PFSK-1 (cell line): ENCODE data around the gene MVP.

Experiments used
- POLR2AphosphoS5 ChIP-seq: IDR thresholded peaks from 2 replicates; pipeline ENCODE4 v1.6.1; 2012; ENCODE audit warnings: low read depth, mild to moderate bottlenecking, control low read depth, low read length, moderate library complexity
- TAF1 ChIP-seq: IDR thresholded peaks from 2 replicates; pipeline ENCODE4 v1.6.1; 2012; ENCODE audit warnings: low read length, control low read depth, borderline replicate concordance; ENCODE audit not compliant: insufficient read depth
- TF ChIP-seq, protein P1 (sequence below), 2 experiments: IDR thresholded peaks; 2 replicates each; pipeline versions ENCODE4 v1.6.1 to v1.8.0; 2011 to 2012; ENCODE audit warnings: low read depth in 2 of 2, low read length in 2 of 2, control low read depth in 1 of 2, inconsistent platforms in 1 of 2, mild to moderate bottlenecking in 1 of 2, moderate library complexity in 1 of 2; ENCODE audit not compliant: insufficient read depth in 1 of 2

DNA sequence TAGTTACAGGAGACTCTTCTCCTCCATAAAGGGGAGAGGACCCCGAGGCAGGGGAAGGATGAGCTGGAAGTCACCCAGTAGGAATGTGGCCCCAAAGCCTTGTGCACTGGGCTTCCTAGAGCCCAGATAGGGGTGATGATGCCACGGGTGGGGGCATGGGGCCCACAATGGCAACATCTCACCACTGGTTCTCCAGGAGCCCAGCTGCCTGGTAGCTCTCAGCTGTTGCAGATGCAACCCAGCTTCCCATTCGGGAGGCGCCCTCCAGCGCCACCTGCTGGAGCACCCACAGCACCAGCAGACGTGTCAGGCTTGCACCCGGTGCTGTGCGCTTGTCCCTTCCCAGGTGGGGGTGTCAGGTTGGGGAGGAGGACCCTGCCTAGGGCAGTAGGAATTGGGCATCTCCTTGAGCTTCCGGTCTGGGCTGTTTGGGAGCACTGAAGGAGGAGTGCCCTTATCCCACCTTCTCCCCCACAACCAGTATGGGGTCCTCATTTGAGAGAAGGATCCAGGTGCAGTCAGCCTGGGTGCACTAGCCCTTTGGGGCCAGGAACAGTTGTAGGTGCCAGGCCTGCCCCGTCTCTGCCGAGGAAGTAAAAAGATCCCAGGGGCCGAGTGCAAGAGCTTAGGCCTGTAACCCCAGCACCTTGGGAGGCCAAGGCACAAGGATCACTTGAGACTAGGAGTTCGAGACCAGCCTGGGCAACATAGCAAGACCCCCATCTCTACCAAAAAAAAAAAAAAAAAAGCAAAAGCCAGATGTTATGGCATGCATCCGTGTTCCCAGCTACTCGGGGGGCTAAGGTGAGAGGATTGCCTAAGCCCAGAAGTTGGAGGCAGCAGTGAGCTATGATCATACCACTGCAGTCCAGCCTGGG, 28.4 kb downstream of the MVP start:
- no peak for TF ChIP-seq POLR2AphosphoS5
- TF ChIP-seq, protein P1, sequence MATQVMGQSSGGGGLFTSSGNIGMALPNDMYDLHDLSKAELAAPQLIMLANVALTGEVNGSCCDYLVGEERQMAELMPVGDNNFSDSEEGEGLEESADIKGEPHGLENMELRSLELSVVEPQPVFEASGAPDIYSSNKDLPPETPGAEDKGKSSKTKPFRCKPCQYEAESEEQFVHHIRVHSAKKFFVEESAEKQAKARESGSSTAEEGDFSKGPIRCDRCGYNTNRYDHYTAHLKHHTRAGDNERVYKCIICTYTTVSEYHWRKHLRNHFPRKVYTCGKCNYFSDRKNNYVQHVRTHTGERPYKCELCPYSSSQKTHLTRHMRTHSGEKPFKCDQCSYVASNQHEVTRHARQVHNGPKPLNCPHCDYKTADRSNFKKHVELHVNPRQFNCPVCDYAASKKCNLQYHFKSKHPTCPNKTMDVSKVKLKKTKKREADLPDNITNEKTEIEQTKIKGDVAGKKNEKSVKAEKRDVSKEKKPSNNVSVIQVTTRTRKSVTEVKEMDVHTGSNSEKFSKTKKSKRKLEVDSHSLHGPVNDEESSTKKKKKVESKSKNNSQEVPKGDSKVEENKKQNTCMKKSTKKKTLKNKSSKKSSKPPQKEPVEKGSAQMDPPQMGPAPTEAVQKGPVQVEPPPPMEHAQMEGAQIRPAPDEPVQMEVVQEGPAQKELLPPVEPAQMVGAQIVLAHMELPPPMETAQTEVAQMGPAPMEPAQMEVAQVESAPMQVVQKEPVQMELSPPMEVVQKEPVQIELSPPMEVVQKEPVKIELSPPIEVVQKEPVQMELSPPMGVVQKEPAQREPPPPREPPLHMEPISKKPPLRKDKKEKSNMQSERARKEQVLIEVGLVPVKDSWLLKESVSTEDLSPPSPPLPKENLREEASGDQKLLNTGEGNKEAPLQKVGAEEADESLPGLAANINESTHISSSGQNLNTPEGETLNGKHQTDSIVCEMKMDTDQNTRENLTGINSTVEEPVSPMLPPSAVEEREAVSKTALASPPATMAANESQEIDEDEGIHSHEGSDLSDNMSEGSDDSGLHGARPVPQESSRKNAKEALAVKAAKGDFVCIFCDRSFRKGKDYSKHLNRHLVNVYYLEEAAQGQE (IDR thresholded peaks at IDR 0.05; ENCODE audit: insufficient read depth in 1 of 2, low read depth in 2 of 2, low read length in 2 of 2) = no peak
- no peak for TF ChIP-seq TAF1
